Gastroesophageal sphincter (tissue), 3 donors: Measurements from ENCODE around the gene ZFYVE28.

Experiments used
- CTCF ChIP-seq, 4 experiments: fragments of 200-600 bp in 2 of 4; fragments of 450-650 bp in 2 of 4; sonication (generic) in 1 of 4; IDR thresholded peaks; one replicate each; pipeline ENCODE4 v1.5.1; 2017 to 2019; ENCODE audit warnings: antibody characterized with exemption in 4 of 4, mild to moderate bottlenecking in 2 of 4, moderate library complexity in 2 of 4
- EP300 ChIP-seq: sonication (generic); formaldehyde crosslinking; IDR thresholded peaks from one replicate; pipeline ENCODE4 v1.6.1; 2017; ENCODE audit warnings: antibody characterized with exemption, mild to moderate bottlenecking
- POLR2A ChIP-seq, 2 donors: fragments of 450-650 bp; IDR thresholded peaks; one replicate each; pipeline ENCODE4 v1.6.1; 2017; ENCODE audit warnings: antibody characterized with exemption in 2 of 2, mild to moderate bottlenecking in 2 of 2, moderate library complexity in 1 of 2
- POLR2AphosphoS5 ChIP-seq: sonication (generic); formaldehyde crosslinking; IDR thresholded peaks from one replicate; pipeline ENCODE4 v1.6.1; 2017; ENCODE audit warnings: antibody characterized with exemption

GRCh38 chr4:2303686-2304320, 114.6 kb downstream of the ZFYVE28 start:
- TF ChIP-seq CTCF (IDR thresholded peaks at IDR 0.05) (no peak), POLR2A (IDR thresholded peaks at IDR 0.05) (no peak), POLR2AphosphoS5 (no peak), EP300 (no peak)
